Measurements from ENCODE around the gene BAIAP2L1. TPM values are rescaled to one million over a fixed set of nuclear protein-coding genes. Genes with fewer than 3 reads are reported as not detected.

Gene BAIAP2L1
- total RNA-seq, 2 donors from 2014 or later: 0.55 to 0.82 TPM

GRCh38 chr7:98364220-98364619 is 36.7 kb downstream of the BAIAP2L1 start:
- Mint-ChIP-seq H3K27me3 (peaks cover 17% of the 10 kb centered on the region), H3K36me3 (ENCODE audit: low read depth) (no peaks in the 10 kb centered on the region), H3K4me3 (no peak overlapping the region), H3K27ac (peak overlapping the region; percentile 43), H3K4me1 (peaks cover 2% of the 10 kb centered on the region)
- ATAC-seq (no peak), DNase-seq (no peak)
- H3K9me3 ChIP-seq (ENCODE audit: control insufficient read depth, low read length, poor library complexity, severe bottlenecking): no peaks in the 10 kb centered on the region

- peaks cover 10% of the 10 kb centered on the region for H3K27me3 Mint-ChIP-seq
- peaks cover 2% of the 10 kb centered on the region for H3K4me1 Mint-ChIP-seq
- H3K9me3 ChIP-seq (ENCODE audit: control insufficient read depth, low read length, poor library complexity, severe bottlenecking): no peaks in the 10 kb centered on the region
- H3K4me3 Mint-ChIP-seq: no peak overlapping the region
- H3K27ac Mint-ChIP-seq: no peak overlapping the region
- ATAC-seq: no peak
- H3K36me3 Mint-ChIP-seq (ENCODE audit: low read depth): no peaks in the 10 kb centered on the region
- DNase-seq: no peak
These were observed 38.4 kb downstream of the BAIAP2L1 start for GRCh38 chr7:98362517-98362916.

- H3K4me3 Mint-ChIP-seq: no peak overlapping the region
- H3K36me3 Mint-ChIP-seq (ENCODE audit: low read depth): no peaks in the 10 kb centered on the region
- no peak for DNase-seq
- no peaks in the 10 kb centered on the region for H3K9me3 ChIP-seq (ENCODE audit: control insufficient read depth, low read length, poor library complexity, severe bottlenecking)
- H3K27me3 Mint-ChIP-seq: no peaks in the 10 kb centered on the region
- peak overlapping the region; percentile 34 for H3K27ac Mint-ChIP-seq
- ATAC-seq: no peak
- H3K4me1 Mint-ChIP-seq: no peaks in the 10 kb centered on the region
These were observed 40.4 kb downstream of the BAIAP2L1 start for GRCh38 chr7:98360221-98361130.

- H3K27ac Mint-ChIP-seq: no peak overlapping the region
- DNase-seq (no peak), ATAC-seq (no peak)
- H3K36me3 Mint-ChIP-seq (ENCODE audit: low read depth): no peaks in the 10 kb centered on the region
- H3K9me3 ChIP-seq (ENCODE audit: control insufficient read depth, low read length, poor library complexity, severe bottlenecking): no peaks in the 10 kb centered on the region
- no peak overlapping the region for H3K4me3 Mint-ChIP-seq
- no peaks in the 10 kb centered on the region for H3K4me1 Mint-ChIP-seq
- no peaks in the 10 kb centered on the region for H3K27me3 Mint-ChIP-seq
These were observed 41.5 kb downstream of the BAIAP2L1 start for GRCh38 chr7:98359395-98359794.

GRCh38 chr7:98358706-98359105 is 42.2 kb downstream of the BAIAP2L1 start:
- DNase-seq (no peak), ATAC-seq (no peak)
- no peaks in the 10 kb centered on the region for H3K9me3 ChIP-seq (ENCODE audit: control insufficient read depth, low read length, poor library complexity, severe bottlenecking)
- Mint-ChIP-seq H3K4me3 (no peak overlapping the region), H3K27me3 (no peaks in the 10 kb centered on the region), H3K36me3 (ENCODE audit: low read depth) (no peaks in the 10 kb centered on the region), H3K27ac (no peak overlapping the region), H3K4me1 (no peaks in the 10 kb centered on the region)

GRCh38 chr7:98357751-98358161 is 43.1 kb downstream of the BAIAP2L1 start:
- Mint-ChIP-seq H3K27me3 (no peaks in the 10 kb centered on the region), H3K4me1 (no peaks in the 10 kb centered on the region), H3K27ac (no peak overlapping the region), H3K4me3 (no peak overlapping the region), H3K36me3 (ENCODE audit: low read depth) (no peaks in the 10 kb centered on the region)
- DNase-seq: no peak
- H3K9me3 ChIP-seq (ENCODE audit: control insufficient read depth, low read length, poor library complexity, severe bottlenecking): no peaks in the 10 kb centered on the region
- no peak for ATAC-seq

GRCh38 chr7:98355250-98355538 is 45.7 kb downstream of the BAIAP2L1 start:
- no peak for ATAC-seq
- Mint-ChIP-seq H3K4me1 (no peaks in the 10 kb centered on the region), H3K27ac (no peak overlapping the region), H3K36me3 (ENCODE audit: low read depth) (no peaks in the 10 kb centered on the region), H3K27me3 (peaks cover 6% of the 10 kb centered on the region), H3K4me3 (no peak overlapping the region)
- H3K9me3 ChIP-seq (ENCODE audit: control insufficient read depth, low read length, poor library complexity, severe bottlenecking): no peaks in the 10 kb centered on the region
- DNase-seq: no peak

- Mint-ChIP-seq H3K27ac (no peak overlapping the region), H3K27me3 (peaks cover 6% of the 10 kb centered on the region), H3K36me3 (ENCODE audit: low read depth) (no peaks in the 10 kb centered on the region)
These were observed 46.2 kb downstream of the BAIAP2L1 start for GRCh38 chr7:98354511-98355249.

GRCh38 chr7:98354052-98354451 is 46.8 kb downstream of the BAIAP2L1 start:
- no peak for DNase-seq
- Mint-ChIP-seq H3K36me3 (ENCODE audit: low read depth) (no peaks in the 10 kb centered on the region), H3K4me3 (peak overlapping the region; percentile 7), H3K27ac (no peak overlapping the region), H3K4me1 (no peaks in the 10 kb centered on the region), H3K27me3 (peaks cover 6% of the 10 kb centered on the region)
- no peaks in the 10 kb centered on the region for H3K9me3 ChIP-seq (ENCODE audit: control insufficient read depth, low read length, poor library complexity, severe bottlenecking)
- no peak for ATAC-seq

More at GRCh38 chr7:98354511-98355249, 46.2 kb downstream of the BAIAP2L1 start:
- H3K4me1 Mint-ChIP-seq: no peaks in the 10 kb centered on the region
- DNase-seq (no peak), ATAC-seq (no peak)
- no peaks in the 10 kb centered on the region for H3K9me3 ChIP-seq (ENCODE audit: control insufficient read depth, low read length, poor library complexity, severe bottlenecking)
- H3K4me3 Mint-ChIP-seq: no peak overlapping the region

- ATAC-seq: no peak
- no peaks in the 10 kb centered on the region for H3K36me3 Mint-ChIP-seq (ENCODE audit: low read depth)
- no peak for DNase-seq
These were observed 48.3 kb downstream of the BAIAP2L1 start for GRCh38 chr7:98352621-98353020.

GRCh38 chr7:98351136-98351535 is 49.8 kb downstream of the BAIAP2L1 start:
- peaks cover 6% of the 10 kb centered on the region for H3K27me3 Mint-ChIP-seq
- no peaks in the 10 kb centered on the region for H3K9me3 ChIP-seq (ENCODE audit: control insufficient read depth, low read length, poor library complexity, severe bottlenecking)
- H3K36me3 Mint-ChIP-seq (ENCODE audit: low read depth): no peaks in the 10 kb centered on the region
- no peak overlapping the region for H3K4me3 Mint-ChIP-seq
- H3K27ac Mint-ChIP-seq: no peak overlapping the region
- H3K4me1 Mint-ChIP-seq: peaks cover 4% of the 10 kb centered on the region
- no peak for DNase-seq
- ATAC-seq: no peak

More at GRCh38 chr7:98352621-98353020, 48.3 kb downstream of the BAIAP2L1 start:
- H3K4me1 Mint-ChIP-seq: no peaks in the 10 kb centered on the region
- no peak overlapping the region for H3K4me3 Mint-ChIP-seq
- H3K9me3 ChIP-seq (ENCODE audit: control insufficient read depth, low read length, poor library complexity, severe bottlenecking): no peaks in the 10 kb centered on the region
- H3K27me3 Mint-ChIP-seq: peaks cover 6% of the 10 kb centered on the region
- no peak overlapping the region for H3K27ac Mint-ChIP-seq

GRCh38 chr7:98348726-98349474 is 52.0 kb downstream of the BAIAP2L1 start:
- H3K9me3 ChIP-seq (ENCODE audit: control insufficient read depth, low read length, poor library complexity, severe bottlenecking): no peaks in the 10 kb centered on the region
- H3K27ac Mint-ChIP-seq: no peak overlapping the region
- H3K27me3 Mint-ChIP-seq: peaks cover 6% of the 10 kb centered on the region
- DNase-seq (no peak), ATAC-seq (no peak)
- peaks cover 4% of the 10 kb centered on the region for H3K4me1 Mint-ChIP-seq
- no peaks in the 10 kb centered on the region for H3K36me3 Mint-ChIP-seq (ENCODE audit: low read depth)
- no peak overlapping the region for H3K4me3 Mint-ChIP-seq

- Mint-ChIP-seq H3K4me1 (peaks cover 4% of the 10 kb centered on the region), H3K4me3 (no peak overlapping the region), H3K27me3 (no peaks in the 10 kb centered on the region), H3K27ac (no peak overlapping the region), H3K36me3 (ENCODE audit: low read depth) (no peaks in the 10 kb centered on the region)
- DNase-seq: no peak
- no peaks in the 10 kb centered on the region for H3K9me3 ChIP-seq (ENCODE audit: control insufficient read depth, low read length, poor library complexity, severe bottlenecking)
- ATAC-seq: no peak
These were observed 54.3 kb downstream of the BAIAP2L1 start for GRCh38 chr7:98346515-98347069.
